Lower leg skin (tissue), 4 donors: ENCODE measurements around the gene HSPG2. TPM values are rescaled to one million over a fixed set of nuclear protein-coding genes. Genes with fewer than 3 reads are reported as not detected.

Experiments
- DNase-seq, 2 donors: peaks; one replicate each; pipeline ENCODE4 v3.0.0-alpha.2; 2019; ENCODE audit warnings: low spot score in 2 of 2
- H3K4me3 ChIP-seq: fragments of 200-600 bp; sonication (generic); 2 replicates; pipeline ENCODE4 v1.5.1; 2017; ENCODE audit warnings: mild to moderate bottlenecking, low read depth; ENCODE audit not compliant: poor library complexity, severe bottlenecking
- POLR2A ChIP-seq, 2 donors: fragments of 450-650 bp; IDR thresholded peaks; one replicate each; pipeline ENCODE4 v1.6.1; 2016 to 2017; ENCODE audit warnings: antibody characterized with exemption in 2 of 2, mild to moderate bottlenecking in 1 of 2, moderate library complexity in 1 of 2
- WGBS, 2 donors: methylation state at CpG; one replicate each; pipeline ENCODE4 v1.1.5; 2018; 5-methylcytosine and 5-hydroxymethylcytosine counted together
- intact Hi-C: fragments of 100-400 bp; cut with DNase I; formaldehyde crosslinking; loops from one replicate; pipeline ENCODE4 v1.15.0; 2023; ENCODE audit warnings: low total_unique reads
- total RNA-seq, 4 donors: library from RNA; depleted of rRNA; stranded (reverse); fragments of >200 nt; gene quantifications; one replicate each; pipeline ENCODE4 v1.1.0, GENCODE V29; 2016
- TF ChIP-seq, protein P1 (sequence below), 3 donors: fragments of 450-650 bp; IDR thresholded peaks; one replicate each; pipeline ENCODE4 v1.5.1; 2016; ENCODE audit warnings: antibody characterized with exemption in 3 of 3, mild to moderate bottlenecking in 3 of 3, moderate library complexity in 2 of 3

HSPG2 gene
- total RNA-seq, 4 donors from 2014 or later: 67.9 to 171 (median 99.6) TPM

DNA sequence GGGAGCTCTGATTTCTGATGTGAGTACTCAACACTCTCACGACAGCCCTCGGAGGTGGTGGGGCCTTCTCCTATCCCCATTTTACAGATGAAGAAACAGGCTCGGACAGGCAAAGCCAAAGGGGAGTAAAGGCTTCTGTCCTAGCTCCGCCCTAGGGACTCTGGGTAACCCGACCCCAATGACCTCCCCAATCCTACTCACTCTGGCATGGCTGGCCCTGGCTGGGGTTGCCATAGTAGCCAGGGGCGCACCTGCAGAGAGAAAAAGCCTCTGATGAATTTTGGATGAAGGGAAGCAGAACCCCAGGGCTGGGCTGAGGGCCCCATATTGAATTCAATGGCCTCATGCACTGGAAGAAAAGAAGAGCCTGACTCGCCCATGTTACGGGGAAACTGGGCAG is 63.9 kb downstream of the HSPG2 start:
- TF ChIP-seq POLR2A (IDR thresholded peaks at IDR 0.05): no peak
- TF ChIP-seq, protein P1, sequence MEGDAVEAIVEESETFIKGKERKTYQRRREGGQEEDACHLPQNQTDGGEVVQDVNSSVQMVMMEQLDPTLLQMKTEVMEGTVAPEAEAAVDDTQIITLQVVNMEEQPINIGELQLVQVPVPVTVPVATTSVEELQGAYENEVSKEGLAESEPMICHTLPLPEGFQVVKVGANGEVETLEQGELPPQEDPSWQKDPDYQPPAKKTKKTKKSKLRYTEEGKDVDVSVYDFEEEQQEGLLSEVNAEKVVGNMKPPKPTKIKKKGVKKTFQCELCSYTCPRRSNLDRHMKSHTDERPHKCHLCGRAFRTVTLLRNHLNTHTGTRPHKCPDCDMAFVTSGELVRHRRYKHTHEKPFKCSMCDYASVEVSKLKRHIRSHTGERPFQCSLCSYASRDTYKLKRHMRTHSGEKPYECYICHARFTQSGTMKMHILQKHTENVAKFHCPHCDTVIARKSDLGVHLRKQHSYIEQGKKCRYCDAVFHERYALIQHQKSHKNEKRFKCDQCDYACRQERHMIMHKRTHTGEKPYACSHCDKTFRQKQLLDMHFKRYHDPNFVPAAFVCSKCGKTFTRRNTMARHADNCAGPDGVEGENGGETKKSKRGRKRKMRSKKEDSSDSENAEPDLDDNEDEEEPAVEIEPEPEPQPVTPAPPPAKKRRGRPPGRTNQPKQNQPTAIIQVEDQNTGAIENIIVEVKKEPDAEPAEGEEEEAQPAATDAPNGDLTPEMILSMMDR (IDR thresholded peaks at IDR 0.05): no peak
- 89 to 92% methylated on average over 8 of the region's 8 CpGs for WGBS, 2 donors
- no peak for DNase-seq
- H3K4me3 ChIP-seq: no peak overlapping the region
- intact Hi-C loops: no loop called here

DNA sequence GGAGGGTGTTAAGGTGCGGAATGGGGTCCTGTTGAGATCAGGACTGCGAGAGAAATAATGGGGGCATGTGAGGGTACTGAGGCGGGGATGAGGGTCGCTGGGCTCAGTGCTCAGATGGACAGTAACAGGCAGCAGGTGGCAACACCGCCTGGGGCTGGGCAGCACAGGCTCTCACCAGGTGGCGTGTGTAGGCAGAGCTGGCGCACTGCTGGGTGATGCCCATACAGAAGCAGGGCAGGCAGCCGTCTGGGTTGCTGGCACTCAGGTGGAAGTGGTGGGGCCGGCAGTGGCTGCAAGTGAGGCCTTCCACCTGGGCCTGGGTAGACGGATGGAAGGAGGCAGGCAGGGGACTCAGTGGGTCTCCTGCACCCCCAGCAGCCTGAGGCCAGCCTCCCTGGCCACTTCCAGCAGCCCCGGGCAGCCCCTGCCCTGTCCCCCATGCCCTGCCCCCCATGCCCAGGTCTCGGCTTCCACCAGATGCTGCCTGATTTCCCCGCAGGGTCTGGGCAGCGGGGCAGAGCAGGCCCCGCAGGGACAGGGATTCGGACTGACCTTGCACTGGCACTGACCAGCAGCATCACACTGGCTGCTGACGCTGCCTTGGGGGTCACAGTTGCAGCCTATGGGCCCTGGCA is 64.5 kb downstream of the HSPG2 start:
- intact Hi-C loops: no loop called here
- H3K4me3 ChIP-seq: no peak overlapping the region
- no peak for DNase-seq
- no peak for TF ChIP-seq POLR2A (IDR thresholded peaks at IDR 0.05)
- TF ChIP-seq, protein P1 (IDR thresholded peaks at IDR 0.05): no peak
- 84 to 88% methylated on average over 14 to 16 of the region's 17 CpGs for WGBS, 2 donors

DNA sequence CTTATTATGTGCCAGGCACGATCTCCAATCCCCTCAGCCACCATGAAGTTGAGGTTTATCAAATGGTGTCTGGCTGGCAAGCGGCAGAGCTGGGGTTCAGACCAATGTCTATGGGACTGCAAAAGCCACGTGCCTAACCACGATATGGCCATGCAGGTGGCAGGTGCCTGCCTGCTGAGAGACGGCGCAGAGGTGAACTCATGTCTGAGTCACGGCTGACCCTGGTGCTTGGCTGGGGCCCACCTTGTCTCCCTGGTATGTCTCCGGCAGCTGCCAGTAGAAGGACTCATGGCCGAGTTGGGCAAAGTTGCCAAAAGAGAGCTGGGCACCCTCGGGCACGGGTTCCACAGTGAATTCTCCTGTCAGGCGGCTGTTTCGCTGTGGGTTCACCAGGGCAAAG is 65.2 kb downstream of the HSPG2 start:
- intact Hi-C loops: no loop called here
- DNase-seq: no peak
- no peak overlapping the region for H3K4me3 ChIP-seq
- whole genome bisulfite sequencing, 2 donors: 77 to 80% methylated on average over 12 to 13 of the region's 13 CpGs
- TF ChIP-seq, protein P1 (IDR thresholded peaks at IDR 0.05): no peak
- TF ChIP-seq POLR2A (IDR thresholded peaks at IDR 0.05): no peak

DNA sequence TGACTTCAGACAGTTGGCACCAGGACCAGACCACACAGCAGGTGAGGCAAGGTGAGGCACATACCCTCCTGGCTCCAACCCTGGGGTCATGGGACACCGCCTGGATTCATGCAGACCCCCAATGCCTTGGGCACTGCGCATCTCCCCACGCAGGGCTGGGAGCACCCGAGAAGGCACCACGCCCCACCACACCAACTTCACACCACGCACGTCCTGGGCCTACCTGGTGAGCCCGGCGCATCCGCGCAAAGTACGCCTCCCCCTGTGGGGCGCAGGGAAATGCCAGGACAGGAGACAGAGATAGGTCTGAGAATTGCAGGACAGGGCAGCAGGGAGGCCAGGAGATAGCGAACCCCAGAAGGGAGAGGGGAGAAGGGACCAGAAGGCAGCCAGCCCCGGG is 66.5 kb downstream of the HSPG2 start:
- intact Hi-C loops: no loop called here
- 84 to 96% methylated on average over 13 to 15 of the region's 15 CpGs for WGBS, 2 donors
- no peak overlapping the region for H3K4me3 ChIP-seq
- TF ChIP-seq, protein P1 (IDR thresholded peaks at IDR 0.05): no peak
- no peak for TF ChIP-seq POLR2A (IDR thresholded peaks at IDR 0.05)
- no peak for DNase-seq

DNA sequence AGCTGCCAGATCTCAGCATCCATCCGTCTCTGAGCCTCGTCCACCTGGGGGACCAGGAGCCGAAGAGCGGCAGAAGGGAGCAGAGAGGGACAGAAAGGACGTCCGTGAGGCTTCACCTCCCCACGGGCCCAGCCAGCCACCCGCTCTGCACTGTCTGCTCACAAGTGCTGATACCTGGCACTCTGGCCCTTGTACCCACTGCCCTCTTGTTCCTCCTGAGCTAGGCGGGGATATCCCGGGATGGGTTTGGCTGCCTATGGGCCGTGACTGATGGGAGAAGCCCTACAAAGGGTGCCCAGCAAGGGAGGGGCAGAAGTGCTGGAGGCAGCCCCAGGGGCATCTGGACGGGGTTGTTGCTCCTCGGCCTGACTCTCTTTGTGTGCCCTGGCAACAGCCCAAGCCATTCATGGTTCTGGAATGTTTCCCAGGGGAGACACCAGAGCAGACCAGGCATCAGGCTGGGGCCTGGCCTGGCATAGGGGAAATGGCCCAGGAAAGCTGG is 67.4 kb downstream of the HSPG2 start:
- TF ChIP-seq, protein P1 (IDR thresholded peaks at IDR 0.05): no peak
- no peak for TF ChIP-seq POLR2A (IDR thresholded peaks at IDR 0.05)
- WGBS, 2 donors: 51 to 55% methylated on average over 11 to 13 of the region's 13 CpGs
- DNase-seq: peak; percentile 51 to 93
- H3K4me3 ChIP-seq: no peak overlapping the region
- intact Hi-C loops: no loop called here
